ENCODE data around the gene ZNF536.

- no peak for TF ChIP-seq CTCF (IDR thresholded peaks at IDR 0.05)
- TF ChIP-seq ZFX (IDR thresholded peaks at IDR 0.05; ENCODE audit: borderline replicate concordance): no peak
Observed at GRCh38 chr19:30369833-30370232, 2.4 kb upstream of the ZNF536 start.
